CD8-positive, alpha-beta memory T cell (primary cell): ENCODE data around the gene ARMCX2. TPM values are rescaled to one million over a fixed set of nuclear protein-coding genes. Genes with fewer than 3 reads are reported as not detected.

Source experiments
- CTCF ChIA-PET: fragments of 350-600 bp; sonication (Branson Sonifier 250); formaldehyde crosslinking; loops from one replicate; lab custom pipeline; 2021; ENCODE audit warnings: antibody characterized with exemption; lab: Charles Lee
- POLR2A ChIA-PET: fragments of 350-600 bp; sonication (Branson Sonifier 250); formaldehyde crosslinking; loops from one replicate; lab custom pipeline; 2021; ENCODE audit warnings: antibody characterized with exemption; lab: Charles Lee
- DNase-seq, 5 donors: peaks; one replicate each; pipeline versions ENCODE4 v3.0.0 to v3.0.0-alpha.2; 2020 to 2022; ENCODE audit warnings: mixed read lengths in 1 of 5
- H3K27ac ChIP-seq: one replicate; pipeline ENCODE4 v1.7.0; 2013; ENCODE audit warnings: low read depth, mild to moderate bottlenecking, low read length, moderate library complexity
- H3K27me3 ChIP-seq: 2 replicates; pipeline ENCODE4 v1.7.0; 2013; ENCODE audit warnings: low read length, mild to moderate bottlenecking; ENCODE audit not compliant: insufficient read depth, poor library complexity, severe bottlenecking
- H3K36me3 ChIP-seq: 2 replicates; pipeline ENCODE4 v1.7.0; 2013; ENCODE audit warnings: mild to moderate bottlenecking, low read length, moderate library complexity; ENCODE audit not compliant: insufficient read depth
- H3K4me1 ChIP-seq: 2 replicates; pipeline ENCODE4 v1.7.0; 2013; ENCODE audit warnings: mild to moderate bottlenecking, low read length, moderate library complexity; ENCODE audit not compliant: insufficient read depth
- H3K4me3 ChIP-seq: 2 replicates; pipeline ENCODE4 v1.7.0; 2013; ENCODE audit warnings: mild to moderate bottlenecking, low read length
- H3K9me3 ChIP-seq: 2 replicates; pipeline ENCODE4 v1.7.0; 2013; ENCODE audit warnings: mild to moderate bottlenecking, low read length
- H3K27ac Mint-ChIP-seq, 8 donors: one replicate each; pipeline ENCODE4 v1.8.0; 2020 to 2021; ENCODE audit warnings: mixed read lengths in 8 of 8, mild to moderate bottlenecking in 6 of 8, inconsistent platforms in 3 of 8, moderate library complexity in 3 of 8
- H3K27me3 Mint-ChIP-seq, 2 donors: one replicate each; pipeline ENCODE4 v1.8.0; 2020 to 2021; ENCODE audit warnings: mixed read lengths in 2 of 2, mild to moderate bottlenecking in 1 of 2, moderate library complexity in 1 of 2
- H3K36me3 Mint-ChIP-seq, 3 donors: one replicate each; pipeline ENCODE4 v1.8.0; 2020 to 2021; ENCODE audit warnings: mixed read lengths in 3 of 3, inconsistent platforms in 1 of 3, mild to moderate bottlenecking in 1 of 3
- H3K4me1 Mint-ChIP-seq, 3 donors: one replicate each; pipeline ENCODE4 v1.8.0; 2020 to 2021; ENCODE audit warnings: mixed read lengths in 3 of 3, inconsistent platforms in 1 of 3, mild to moderate bottlenecking in 1 of 3
- H3K4me3 Mint-ChIP-seq, 7 donors: one replicate each; pipeline ENCODE4 v1.8.0; 2020 to 2021; ENCODE audit warnings: mixed read lengths in 7 of 7, mild to moderate bottlenecking in 6 of 7, moderate library complexity in 4 of 7, inconsistent platforms in 2 of 7
- H3K9me3 Mint-ChIP-seq, 5 donors: one replicate each; pipeline ENCODE4 v1.8.0; 2020 to 2022; ENCODE audit warnings: mixed read lengths in 5 of 5, mild to moderate bottlenecking in 3 of 5, moderate library complexity in 2 of 5, inconsistent platforms in 1 of 5
- polyA plus RNA-seq: library from polyadenylated mRNA; unstranded; fragments of 300-500 nt; fragmentation: Illumina TruSeq; gene quantifications from one replicate; pipeline ENCODE4 v1.2.3, GENCODE V29; 2021
- total RNA-seq, 2 experiments: library from RNA; stranded (reverse); gene quantifications; one replicate each; pipeline ENCODE4 v1.2.3, GENCODE V29; 2021

Gene ARMCX2
- total and polyA plus RNA-seq, 3 experiments from 2014 or later = 1.8 to 5.2 (median 4.7) TPM

- Mint-ChIP-seq H3K27ac (no peak overlapping the region), H3K27me3 (peaks cover 0 to 6% of the 10 kb centered on the region in 2 donors), H3K4me1 (no peaks in the 10 kb centered on the region), H3K9me3 (no peaks in the 10 kb centered on the region), H3K4me3 (no peak overlapping the region), H3K36me3 (peaks cover 0 to 3% (median 0%) of the 10 kb centered on the region in 3 donors)
- H3K4me1 ChIP-seq = no peaks in the 10 kb centered on the region
- H3K9me3 ChIP-seq = no peaks in the 10 kb centered on the region
- H3K4me3 ChIP-seq = no peak overlapping the region
- no peaks in the 10 kb centered on the region for H3K27me3 ChIP-seq
- CTCF ChIA-PET = no interaction called here
- no peak overlapping the region for H3K27ac ChIP-seq
- DNase-seq = no peak
- no peaks in the 10 kb centered on the region for H3K36me3 ChIP-seq
- POLR2A ChIA-PET = interaction anchor here (0.6 kb wide), 1 partner anchor 355 kb away, joined by 4 read pairs; no protein-coding TSS in a partner anchor
These were observed 17.6 kb downstream of the ARMCX2 start for GRCh38 chrX:101642093-101642492.

GRCh38 chrX:101639583-101639982, 20.1 kb downstream of the ARMCX2 start:
- no peaks in the 10 kb centered on the region for H3K9me3 Mint-ChIP-seq
- H3K27ac Mint-ChIP-seq = no peak overlapping the region
- H3K4me3 Mint-ChIP-seq = no peak overlapping the region
- Histone ChIP-seq H3K9me3 (no peaks in the 10 kb centered on the region), H3K4me1 (no peaks in the 10 kb centered on the region), H3K4me3 (no peak overlapping the region), H3K36me3 (no peaks in the 10 kb centered on the region), H3K27me3 (no peaks in the 10 kb centered on the region), H3K27ac (no peak overlapping the region)
- ChIA-PET CTCF (no interaction called here), POLR2A (no interaction called here)
- DNase-seq = no peak
- peaks cover 0 to 5% (median 1%) of the 10 kb centered on the region in 3 donors for H3K36me3 Mint-ChIP-seq
- H3K4me1 Mint-ChIP-seq = no peaks in the 10 kb centered on the region
- no peaks in the 10 kb centered on the region for H3K27me3 Mint-ChIP-seq

- no peak overlapping the region for H3K4me3 ChIP-seq
- no peak for DNase-seq
- H3K9me3 Mint-ChIP-seq = no peaks in the 10 kb centered on the region
- H3K4me1 Mint-ChIP-seq = peaks cover 24 to 39% (median 26%) of the 10 kb centered on the region in 3 donors
- H3K27me3 Mint-ChIP-seq = peaks cover 0 to 3% of the 10 kb centered on the region in 2 donors
- POLR2A ChIA-PET = no interaction called here
- H3K27ac ChIP-seq = no peak overlapping the region
- no peaks in the 10 kb centered on the region for H3K36me3 ChIP-seq
- CTCF ChIA-PET = no interaction called here
- H3K9me3 ChIP-seq = no peaks in the 10 kb centered on the region
- peaks cover 16% of the 10 kb centered on the region for H3K4me1 ChIP-seq
- peak overlapping the region in 1 of 7 donors; percentile 58 for H3K4me3 Mint-ChIP-seq
- H3K27ac Mint-ChIP-seq = peak overlapping the region in 3 of 8 donors; percentile 42 to 48 (median 42)
- H3K36me3 Mint-ChIP-seq = peaks cover 0 to 21% (median 0%) of the 10 kb centered on the region in 3 donors
- H3K27me3 ChIP-seq = no peaks in the 10 kb centered on the region
These were observed 40.3 kb downstream of the ARMCX2 start for GRCh38 chrX:101619364-101619763.

GRCh38 chrX:101617211-101618191, 42.1 kb downstream of the ARMCX2 start, which contains the start of gene ARMCX6:
Gene ARMCX6, minus strand, starts transcription at chrX:101618000. Its CDS starts 1,380 bp downstream, at chrX:101616620.
- H3K4me3 Mint-ChIP-seq = peak within 1 kb of the TSS; percentile 91 to 98 (median 93)
- ChIA-PET CTCF (no interaction called here), POLR2A (no interaction called here)
- H3K36me3 Mint-ChIP-seq = peaks cover 0 to 9% (median 0%) of the 10 kb centered on the region in 3 donors
- H3K4me1 Mint-ChIP-seq = peaks cover 12 to 24% (median 13%) of the 10 kb centered on the region in 3 donors
- peaks cover 10% of the 10 kb centered on the region for H3K4me1 ChIP-seq
- H3K9me3 Mint-ChIP-seq = no peaks in the 10 kb centered on the region
- H3K9me3 ChIP-seq = no peaks in the 10 kb centered on the region
- H3K27ac ChIP-seq = peak within 1 kb of the TSS; percentile 65
- peak within 1 kb of the TSS; percentile 75 for H3K4me3 ChIP-seq
- H3K27me3 ChIP-seq = no peaks in the 10 kb centered on the region
- H3K36me3 ChIP-seq = no peaks in the 10 kb centered on the region
- H3K27me3 Mint-ChIP-seq = peaks cover 0 to 3% of the 10 kb centered on the region in 2 donors
- peak; percentile 62 to 86 (median 71) for DNase-seq
- H3K27ac Mint-ChIP-seq = peak within 1 kb of the TSS; percentile 77 to 98 (median 92)

- POLR2A ChIA-PET = no interaction called here
- CTCF ChIA-PET = no interaction called here
- no peaks in the 10 kb centered on the region for H3K36me3 ChIP-seq
- no peaks in the 10 kb centered on the region for H3K9me3 Mint-ChIP-seq
- H3K4me3 ChIP-seq = no peak overlapping the region
- H3K27ac ChIP-seq = no peak overlapping the region
- H3K27ac Mint-ChIP-seq = no peak overlapping the region
- no peak overlapping the region for H3K4me3 Mint-ChIP-seq
- H3K4me1 Mint-ChIP-seq = no peaks in the 10 kb centered on the region
- no peaks in the 10 kb centered on the region for H3K27me3 ChIP-seq
- no peak for DNase-seq
- H3K27me3 Mint-ChIP-seq = peaks cover 0 to 6% of the 10 kb centered on the region in 2 donors
- no peaks in the 10 kb centered on the region for H3K4me1 ChIP-seq
- no peaks in the 10 kb centered on the region for H3K36me3 Mint-ChIP-seq
- H3K9me3 ChIP-seq = no peaks in the 10 kb centered on the region
These were observed 53.9 kb downstream of the ARMCX2 start for GRCh38 chrX:101605728-101606127.

Other genes with a start within 250 kb of the ARMCX2 start
- 1 to 10 TPM; 3.9 to 4.9 TPM for gene ARMCX4, start 174.4 kb downstream of the ARMCX2 start, total RNA-seq
- gene ARMCX4, start 174.4 kb downstream of the ARMCX2 start, polyA plus RNA-seq = 0.78 TPM
- 1 to 10 TPM; 2.1 to 2.2 TPM for gene ARMCX1, start 109.3 kb downstream of the ARMCX2 start, total RNA-seq
- gene ARMCX1, start 109.3 kb downstream of the ARMCX2 start, polyA plus RNA-seq = 1.0 TPM
- gene ARMCX6, start 41.9 kb downstream of the ARMCX2 start, total RNA-seq = 10 to 100 TPM; 70.1 TPM
- gene ARMCX6, start 41.9 kb downstream of the ARMCX2 start, polyA plus RNA-seq = 40.7 TPM
- gene ARMCX3, start 36.7 kb downstream of the ARMCX2 start, total RNA-seq = 10 to 100 TPM; 49.9 to 52.5 TPM
- gene ARMCX3, start 36.7 kb downstream of the ARMCX2 start, polyA plus RNA-seq = 23.4 TPM